ENCODE data around the gene SHISA7.

Gene SHISA7

DNA sequence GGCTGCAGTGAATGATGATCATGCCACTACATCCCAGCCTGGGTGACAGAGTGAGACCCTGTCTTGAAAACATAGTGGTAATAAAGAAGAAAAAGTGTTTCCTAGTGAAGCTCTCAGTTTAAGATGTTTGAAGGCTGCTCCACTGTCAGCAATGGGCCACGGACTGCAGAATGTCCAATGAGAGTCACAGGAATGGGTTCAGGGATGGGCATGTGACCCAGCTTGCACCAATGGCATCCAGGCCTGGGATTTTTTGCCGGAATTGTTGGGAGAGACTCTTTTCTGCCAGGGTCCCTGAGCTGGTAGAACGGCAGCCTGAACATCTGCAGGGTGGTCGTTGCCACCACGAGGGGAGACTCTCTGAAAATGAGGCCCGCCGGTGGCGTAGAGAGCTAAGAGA lies 6.3 kb downstream of the SHISA7 start:
- no peak overlapping the region for H3K4me3 ChIP-seq (ENCODE audit: control insufficient read depth, low read depth, low read length)
- TF ChIP-seq, protein P1, sequence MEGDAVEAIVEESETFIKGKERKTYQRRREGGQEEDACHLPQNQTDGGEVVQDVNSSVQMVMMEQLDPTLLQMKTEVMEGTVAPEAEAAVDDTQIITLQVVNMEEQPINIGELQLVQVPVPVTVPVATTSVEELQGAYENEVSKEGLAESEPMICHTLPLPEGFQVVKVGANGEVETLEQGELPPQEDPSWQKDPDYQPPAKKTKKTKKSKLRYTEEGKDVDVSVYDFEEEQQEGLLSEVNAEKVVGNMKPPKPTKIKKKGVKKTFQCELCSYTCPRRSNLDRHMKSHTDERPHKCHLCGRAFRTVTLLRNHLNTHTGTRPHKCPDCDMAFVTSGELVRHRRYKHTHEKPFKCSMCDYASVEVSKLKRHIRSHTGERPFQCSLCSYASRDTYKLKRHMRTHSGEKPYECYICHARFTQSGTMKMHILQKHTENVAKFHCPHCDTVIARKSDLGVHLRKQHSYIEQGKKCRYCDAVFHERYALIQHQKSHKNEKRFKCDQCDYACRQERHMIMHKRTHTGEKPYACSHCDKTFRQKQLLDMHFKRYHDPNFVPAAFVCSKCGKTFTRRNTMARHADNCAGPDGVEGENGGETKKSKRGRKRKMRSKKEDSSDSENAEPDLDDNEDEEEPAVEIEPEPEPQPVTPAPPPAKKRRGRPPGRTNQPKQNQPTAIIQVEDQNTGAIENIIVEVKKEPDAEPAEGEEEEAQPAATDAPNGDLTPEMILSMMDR (conservative IDR thresholded peaks at IDR 0.05; ENCODE audit: control insufficient read depth, insufficient read depth, low read depth, low read length): no peak
- DNase-seq (ENCODE audit: low read depth): no peak

DNA sequence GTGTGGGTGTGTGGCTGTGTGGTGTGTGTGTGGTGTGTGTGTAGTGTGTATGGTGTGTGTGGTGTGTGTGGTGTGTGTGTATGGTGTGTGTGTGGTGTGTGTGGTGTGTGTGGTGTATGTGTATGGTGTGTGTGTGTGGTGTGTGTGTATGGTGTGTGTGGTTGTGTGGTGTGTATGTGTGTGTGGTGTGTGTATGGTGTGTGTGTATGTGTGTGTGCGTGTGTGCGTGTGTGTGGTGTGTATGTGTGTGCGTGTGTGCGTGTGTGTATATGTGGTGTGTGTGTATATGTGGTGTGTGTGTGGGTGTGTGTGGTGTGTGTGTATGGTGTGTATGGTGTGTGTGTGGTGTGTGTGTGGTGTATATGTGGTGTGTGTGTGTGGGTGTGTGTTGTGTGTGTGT lies 8.1 kb downstream of the SHISA7 start:
- DNase-seq (ENCODE audit: low read depth): no peak
- no peak overlapping the region for H3K4me3 ChIP-seq (ENCODE audit: control insufficient read depth, low read depth, low read length)
- TF ChIP-seq, protein P1 (conservative IDR thresholded peaks at IDR 0.05; ENCODE audit: control insufficient read depth, insufficient read depth, low read depth, low read length): no peak

DNA sequence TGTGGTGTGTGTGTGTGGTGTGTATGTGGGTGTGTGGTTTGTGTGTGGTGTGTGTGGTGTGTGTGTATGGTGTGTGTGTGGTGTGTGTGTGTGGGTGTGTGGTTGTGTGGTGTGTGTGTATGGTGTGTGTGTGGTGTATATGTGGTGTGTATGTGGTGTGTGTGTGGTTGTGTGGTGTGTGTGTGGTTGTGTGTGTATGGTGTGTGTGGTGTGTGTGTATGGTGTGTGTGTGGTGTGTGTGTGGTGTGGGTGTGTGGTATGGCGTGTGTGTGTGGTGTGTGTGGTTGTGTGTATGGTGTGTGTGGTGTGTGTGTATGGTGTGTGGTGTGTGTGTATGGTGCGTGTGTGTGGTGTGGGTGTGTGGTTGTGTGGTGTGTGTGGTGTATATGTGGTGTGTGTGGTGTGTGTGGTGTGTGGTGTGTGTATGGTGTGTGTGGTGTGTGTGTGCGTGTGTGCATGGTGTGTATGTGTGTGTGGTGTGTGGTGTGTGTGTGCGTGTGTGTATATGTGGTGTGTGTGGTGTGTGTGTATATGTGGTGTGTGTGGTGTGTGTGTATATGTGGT lies 8.7 kb downstream of the SHISA7 start:
- DNase-seq (ENCODE audit: low read depth): no peak
- TF ChIP-seq, protein P1 (conservative IDR thresholded peaks at IDR 0.05; ENCODE audit: control insufficient read depth, insufficient read depth, low read depth, low read length): no peak

DNA sequence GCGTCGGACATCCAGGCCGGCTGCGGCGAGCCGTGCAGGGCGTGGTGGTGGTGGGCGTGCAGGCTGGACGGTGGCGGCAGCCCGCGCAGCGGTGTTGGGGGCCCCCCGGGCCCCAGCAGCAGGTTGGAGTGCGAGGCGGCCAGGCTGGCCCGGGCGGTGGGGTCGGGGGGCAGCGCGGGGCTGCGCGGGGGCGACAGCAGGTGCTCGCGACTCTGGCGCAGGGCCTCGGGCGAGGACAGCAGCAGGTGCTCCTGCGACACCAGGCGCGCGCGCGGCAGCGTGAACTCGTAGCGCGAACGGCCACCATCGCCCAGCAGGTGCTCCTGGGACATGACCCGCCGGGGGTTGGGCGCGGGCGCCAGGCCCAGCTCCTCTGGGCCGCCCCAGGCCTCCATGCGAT lies 9.8 kb downstream of the SHISA7 start:
- DNase-seq (ENCODE audit: low read depth): no peak
- H3K4me3 ChIP-seq (ENCODE audit: control insufficient read depth, low read depth, low read length): no peak overlapping the region
- TF ChIP-seq, protein P1 (conservative IDR thresholded peaks at IDR 0.05; ENCODE audit: control insufficient read depth, insufficient read depth, low read depth, low read length): no peak

More for the DNA sequence above, 8.7 kb downstream of the SHISA7 start:
- no peak overlapping the region for H3K4me3 ChIP-seq (ENCODE audit: control insufficient read depth, low read depth, low read length)

DNA sequence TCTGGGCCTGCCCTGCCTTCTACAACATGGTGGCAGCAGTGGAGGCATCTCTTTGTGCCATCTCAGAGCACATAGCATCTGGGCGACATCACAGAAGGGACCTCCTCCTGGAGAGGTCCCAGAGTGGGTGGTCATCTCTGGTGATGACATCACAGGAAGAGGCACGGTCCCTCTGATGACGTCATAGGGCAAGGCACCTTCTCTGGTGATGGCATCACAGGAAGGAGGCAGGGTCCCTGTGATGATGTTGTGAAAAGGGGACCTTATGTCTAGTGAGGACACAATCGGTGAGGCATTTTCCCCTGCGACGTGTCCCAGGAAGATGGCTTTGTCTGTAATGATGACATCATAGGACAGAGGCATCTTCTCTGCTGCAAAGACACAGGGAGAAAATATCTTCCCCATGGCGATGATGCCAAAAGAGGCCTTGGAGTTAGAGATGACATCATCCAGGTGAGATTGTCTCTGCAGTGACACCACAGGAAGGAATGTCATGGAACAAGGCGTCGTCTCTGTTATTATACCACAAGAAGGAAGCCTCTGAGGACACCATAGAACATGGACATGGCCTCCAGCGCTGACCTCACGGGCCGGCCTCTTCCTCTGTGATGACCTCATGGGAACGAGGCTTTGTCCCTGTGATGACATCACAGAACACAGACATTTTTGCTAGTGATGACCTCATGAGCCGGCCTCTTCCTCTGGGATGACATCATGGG lies 10.7 kb downstream of the SHISA7 start:
- TF ChIP-seq, protein P1 (conservative IDR thresholded peaks at IDR 0.05; ENCODE audit: control insufficient read depth, insufficient read depth, low read depth, low read length): no peak

DNA sequence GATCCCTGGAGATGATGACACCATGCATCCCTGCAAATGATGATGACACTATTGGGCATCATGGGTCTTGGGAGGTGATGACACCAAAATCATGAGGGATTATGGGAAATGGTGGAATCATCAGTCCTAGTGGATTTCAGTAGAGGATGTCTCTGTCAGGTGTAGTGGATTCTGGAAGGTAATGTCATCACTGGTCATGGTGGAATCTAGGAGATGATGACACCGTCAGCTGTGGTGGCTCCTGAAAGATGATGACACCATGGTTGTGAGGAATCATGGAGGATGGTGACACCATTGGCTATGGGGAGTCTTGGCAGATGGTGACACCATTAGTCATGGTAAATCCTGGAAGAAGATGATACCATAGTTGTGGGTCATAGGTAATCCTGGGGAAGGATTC lies 11.9 kb downstream of the SHISA7 start:
- TF ChIP-seq, protein P1 (conservative IDR thresholded peaks at IDR 0.05; ENCODE audit: control insufficient read depth, insufficient read depth, low read depth, low read length): no peak
- no peak for DNase-seq (ENCODE audit: low read depth)

More for the DNA sequence above, 10.7 kb downstream of the SHISA7 start:
- no peak overlapping the region for H3K4me3 ChIP-seq (ENCODE audit: control insufficient read depth, low read depth, low read length)
- no peak for DNase-seq (ENCODE audit: low read depth)

More for the DNA sequence above, 11.9 kb downstream of the SHISA7 start:
- H3K4me3 ChIP-seq (ENCODE audit: control insufficient read depth, low read depth, low read length): no peak overlapping the region

Data from fibroblast of mammary gland (primary cell).